Occipital lobe (tissue), 2 donors: ENCODE results near the gene CLSTN2. TPM values are rescaled to one million over a fixed set of nuclear protein-coding genes. Genes with fewer than 3 reads are reported as not detected.

ENCODE experiments used
- DNase-seq: peaks from one replicate; lab custom pipeline; 2025; lab: John Stamatoyannopoulos, UW
- total RNA-seq: library from RNA; depleted of rRNA; stranded (reverse); fragments of >200 nt; gene quantifications from one replicate; pipeline ENCODE4 v1.2.3, GENCODE V29; 2014

The CLSTN2 gene
- total RNA-seq, 1 donor from 2014 or later, result 10.3 TPM

DNA sequence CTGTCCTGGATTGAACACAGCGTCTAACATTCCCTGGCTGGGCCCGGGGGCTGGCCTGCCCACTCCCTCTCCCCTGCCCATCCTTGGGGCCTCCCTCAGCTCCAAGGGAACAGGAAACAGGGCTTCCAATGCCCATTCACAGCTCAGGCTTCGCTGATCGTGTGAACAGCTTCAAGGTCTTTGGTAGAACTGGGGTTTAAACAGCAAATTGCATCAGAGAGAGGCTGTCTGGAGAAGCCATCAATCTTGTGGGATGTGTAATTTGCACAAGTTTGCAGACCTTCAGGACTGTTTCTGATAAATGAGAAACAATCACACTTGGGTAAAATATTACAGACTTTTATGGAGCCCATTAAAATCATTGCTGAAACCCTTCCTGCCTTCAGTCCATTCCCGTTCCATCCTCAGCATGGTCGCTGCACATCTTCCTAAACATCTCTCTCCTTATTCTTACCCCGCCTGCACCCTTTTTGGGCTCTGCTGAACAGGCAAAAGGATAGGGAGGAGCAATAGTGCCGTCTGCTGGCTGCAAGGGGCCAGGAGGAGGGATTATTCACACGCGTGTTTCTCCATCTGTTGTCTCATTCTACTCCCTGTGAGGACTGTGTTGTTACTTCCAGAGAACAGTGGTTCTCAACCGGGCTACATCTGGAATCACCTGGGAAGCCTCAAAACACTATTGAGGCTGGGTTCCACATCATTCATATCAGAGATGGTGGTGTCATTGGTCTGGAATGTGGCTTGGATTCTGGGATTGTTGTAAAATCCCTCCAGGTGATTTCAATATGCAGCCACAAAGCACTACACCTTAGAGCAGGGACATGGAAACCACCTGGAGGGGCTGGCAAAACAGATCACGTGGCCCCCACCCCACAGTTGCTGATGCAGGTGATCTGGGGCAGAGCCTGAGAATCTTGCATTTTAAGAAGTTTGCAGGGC lies 116.3 kb downstream of the CLSTN2 start:
- peak; percentile 14 for DNase-seq

DNA sequence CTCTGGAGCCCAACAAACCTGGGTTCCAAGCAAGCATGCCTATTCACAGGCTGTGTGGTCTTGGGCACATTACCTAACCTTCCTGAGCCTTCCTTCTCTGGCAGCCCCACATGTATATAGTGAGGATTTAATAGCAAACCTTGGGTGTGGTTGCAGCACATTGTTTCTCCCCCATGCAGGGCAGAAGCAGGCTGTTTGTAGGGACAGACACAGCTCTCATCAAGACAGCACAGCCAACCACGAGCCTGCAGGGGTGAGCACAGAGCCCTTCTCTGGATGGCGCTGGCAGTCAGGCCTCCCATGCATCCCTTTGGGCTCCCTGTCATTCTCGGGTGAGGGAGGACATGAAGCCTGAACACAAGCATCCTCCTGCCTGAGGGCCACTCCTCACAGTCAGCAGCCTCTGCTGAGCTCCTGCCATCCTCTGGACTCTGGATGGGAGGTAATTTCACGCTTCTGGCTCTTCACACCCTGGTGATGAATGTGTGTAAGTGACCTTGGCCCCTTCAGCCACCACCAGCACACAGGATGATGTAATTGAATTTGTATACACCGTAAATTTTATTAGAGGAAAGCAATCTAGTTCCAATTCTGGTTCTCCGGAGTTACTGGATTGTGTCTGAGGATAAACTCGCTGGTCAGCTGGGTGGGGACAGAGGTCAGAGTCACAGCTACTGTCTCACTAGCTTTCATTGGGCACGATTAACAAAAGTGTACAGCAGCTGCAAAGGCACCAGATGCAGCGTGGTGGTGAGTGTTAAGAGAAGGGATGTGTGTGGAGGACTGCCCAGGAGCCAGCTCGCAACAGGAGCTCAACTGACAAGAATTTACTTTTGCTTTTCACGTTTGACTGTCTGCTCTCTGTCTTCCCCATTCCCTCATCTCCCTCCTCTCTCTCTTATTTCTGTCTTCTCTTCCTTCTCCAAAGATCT lies 118.1 kb downstream of the CLSTN2 start:
- no peak for DNase-seq

DNA sequence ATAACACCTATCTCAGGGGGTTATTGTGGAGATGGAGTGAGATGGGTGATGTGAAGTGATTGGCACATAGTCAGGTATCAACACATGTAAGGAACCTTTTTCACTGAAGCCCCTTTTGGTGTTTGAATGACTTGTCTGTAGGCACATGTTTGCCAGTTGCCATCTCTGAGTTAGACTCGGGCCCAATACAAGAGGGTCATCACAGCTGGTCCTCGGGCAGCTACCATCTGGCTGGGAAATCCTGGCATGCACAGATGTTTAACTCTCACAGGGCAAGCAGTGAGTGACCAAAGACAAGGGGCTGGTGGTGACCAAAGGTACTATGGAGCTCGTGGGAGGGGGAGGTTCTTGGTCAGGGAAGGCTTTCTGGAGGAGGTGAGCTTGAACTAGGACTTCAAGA lies 118.8 kb downstream of the CLSTN2 start:
- no peak for DNase-seq

DNA sequence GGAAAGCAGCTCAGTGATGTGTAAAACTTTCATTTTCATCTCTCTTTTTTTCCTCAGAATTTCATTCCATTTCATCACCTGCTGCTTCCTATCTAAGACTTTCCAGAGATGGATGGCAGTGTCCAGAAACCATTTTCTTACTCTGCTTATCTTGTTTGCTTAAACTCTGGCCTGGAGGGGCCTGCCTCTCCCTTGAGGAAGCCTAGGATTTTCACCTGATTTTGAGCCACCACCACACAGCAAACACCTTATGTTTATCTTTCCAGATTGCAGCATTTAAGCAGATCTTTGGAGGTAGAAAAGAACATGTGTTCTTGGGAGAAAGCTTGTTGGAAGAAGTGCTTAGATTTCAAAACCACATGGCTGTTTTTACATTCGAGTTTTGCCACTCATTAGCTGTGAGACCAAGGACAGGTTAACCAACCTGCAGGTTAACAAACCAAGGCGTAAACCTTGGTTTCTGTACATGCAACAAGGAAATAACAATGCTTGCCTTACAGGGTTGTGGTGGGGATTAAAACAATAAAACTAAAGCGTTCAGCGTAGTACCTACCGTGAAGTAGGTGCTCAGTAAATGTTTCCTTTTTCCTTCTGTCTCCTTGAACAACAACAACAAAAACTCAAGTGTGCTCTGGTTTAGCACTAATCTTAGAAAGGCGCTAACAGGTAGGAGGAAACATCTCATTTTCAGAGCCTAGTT lies 120.3 kb downstream of the CLSTN2 start:
- DNase-seq, result no peak

DNA sequence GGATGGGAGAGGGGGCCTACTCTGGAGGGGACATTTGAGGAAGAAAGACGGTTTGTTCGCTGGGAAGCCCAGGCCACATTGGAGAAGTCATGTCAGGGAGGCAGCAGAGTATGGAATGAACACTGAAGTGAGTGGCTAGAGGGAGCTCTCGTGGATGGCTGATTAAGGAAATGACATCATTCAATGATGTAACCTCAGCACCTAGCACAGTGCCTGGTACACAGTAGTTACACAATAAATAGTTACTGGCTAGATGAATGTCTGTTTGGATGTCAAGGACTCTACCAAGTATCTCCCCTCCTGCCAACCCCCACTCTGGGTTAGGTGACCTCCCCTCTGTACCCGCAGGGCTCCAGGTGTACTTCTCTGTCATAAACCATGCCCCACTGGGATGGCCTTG lies 121.1 kb downstream of the CLSTN2 start:
- no peak for DNase-seq

DNA sequence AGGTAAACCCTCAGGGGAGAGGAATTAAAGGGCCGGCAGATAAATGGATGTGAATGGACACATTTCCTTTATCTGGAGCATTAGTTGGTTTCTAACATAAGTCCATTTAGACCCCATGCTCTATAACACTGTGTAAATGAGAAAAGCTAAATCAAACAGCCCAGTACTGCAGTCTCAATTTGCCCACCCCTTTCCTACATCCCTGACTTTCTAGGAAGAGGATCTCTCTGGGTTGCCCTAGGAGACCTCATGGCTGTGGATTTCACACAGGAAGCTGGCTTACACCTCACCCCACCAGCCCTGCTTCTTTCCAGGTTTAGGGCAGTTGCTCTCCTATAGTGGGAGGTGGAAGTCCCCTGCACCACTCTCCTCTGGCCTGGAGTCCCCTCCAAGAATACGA lies 126.2 kb downstream of the CLSTN2 start:
- DNase-seq, result no peak

DNA sequence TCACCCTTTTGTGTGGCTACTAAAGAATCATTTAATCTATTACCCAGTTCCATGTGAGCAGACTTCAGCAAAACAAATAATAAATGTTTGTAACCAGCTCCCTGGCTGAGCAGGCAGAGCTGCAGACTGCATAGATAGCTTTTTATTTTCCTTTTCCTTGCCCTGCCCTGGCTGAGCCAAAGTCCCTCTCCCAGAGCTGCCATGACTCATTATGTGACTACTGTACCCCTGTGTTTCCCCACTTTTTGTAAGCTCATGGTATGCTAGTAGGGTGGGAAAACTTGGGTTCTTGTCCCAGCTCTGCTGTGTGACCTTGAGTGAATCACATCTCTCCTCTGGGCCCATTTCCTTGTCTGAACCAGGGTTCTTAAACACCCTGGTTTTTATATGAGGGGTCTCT lies 127.5 kb downstream of the CLSTN2 start:
- DNase-seq, result no peak

DNA sequence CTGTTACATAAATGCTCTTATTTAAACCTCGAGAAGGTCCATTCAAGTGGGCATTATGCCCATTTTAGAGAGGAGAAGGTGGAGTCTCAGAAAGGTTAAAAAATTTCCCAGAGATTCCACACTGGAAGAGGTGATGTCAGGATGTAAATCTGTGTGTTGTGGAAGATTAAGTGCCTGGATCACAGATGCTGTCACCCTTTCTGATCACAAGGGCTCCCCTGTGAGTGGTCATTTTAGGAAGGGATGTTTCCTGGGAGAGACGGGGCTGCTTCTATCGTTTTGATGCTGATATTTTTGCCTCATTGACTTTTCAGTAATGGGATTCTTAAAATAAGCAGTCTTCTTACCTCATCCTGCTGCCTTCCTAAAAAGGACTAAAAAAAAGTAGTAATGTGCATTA lies 132.5 kb downstream of the CLSTN2 start:
- no peak for DNase-seq

DNA sequence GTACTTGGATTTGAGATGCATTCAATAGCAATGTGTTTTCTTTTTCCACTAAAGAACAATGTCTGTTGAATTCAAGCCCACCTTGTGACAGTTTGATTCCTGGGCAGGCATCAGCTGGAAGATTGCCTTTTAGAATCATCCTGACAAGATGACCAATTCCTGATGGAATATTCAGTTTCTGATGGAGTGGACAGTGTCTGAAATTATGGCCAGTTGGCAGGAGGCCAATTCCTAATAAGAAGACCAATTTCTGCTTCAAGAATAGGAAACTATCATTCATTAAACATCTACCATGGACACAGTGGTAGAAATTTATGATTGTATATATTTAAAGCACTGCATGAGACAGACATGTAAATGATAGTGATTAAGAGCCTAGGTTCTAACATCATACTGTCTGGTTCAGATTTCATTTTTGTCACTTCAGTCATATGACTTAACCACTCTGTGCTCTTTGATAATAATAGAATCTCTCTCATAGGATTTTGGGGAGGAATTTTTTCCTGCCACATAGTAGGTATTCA lies 133.6 kb downstream of the CLSTN2 start:
- no peak for DNase-seq

DNA sequence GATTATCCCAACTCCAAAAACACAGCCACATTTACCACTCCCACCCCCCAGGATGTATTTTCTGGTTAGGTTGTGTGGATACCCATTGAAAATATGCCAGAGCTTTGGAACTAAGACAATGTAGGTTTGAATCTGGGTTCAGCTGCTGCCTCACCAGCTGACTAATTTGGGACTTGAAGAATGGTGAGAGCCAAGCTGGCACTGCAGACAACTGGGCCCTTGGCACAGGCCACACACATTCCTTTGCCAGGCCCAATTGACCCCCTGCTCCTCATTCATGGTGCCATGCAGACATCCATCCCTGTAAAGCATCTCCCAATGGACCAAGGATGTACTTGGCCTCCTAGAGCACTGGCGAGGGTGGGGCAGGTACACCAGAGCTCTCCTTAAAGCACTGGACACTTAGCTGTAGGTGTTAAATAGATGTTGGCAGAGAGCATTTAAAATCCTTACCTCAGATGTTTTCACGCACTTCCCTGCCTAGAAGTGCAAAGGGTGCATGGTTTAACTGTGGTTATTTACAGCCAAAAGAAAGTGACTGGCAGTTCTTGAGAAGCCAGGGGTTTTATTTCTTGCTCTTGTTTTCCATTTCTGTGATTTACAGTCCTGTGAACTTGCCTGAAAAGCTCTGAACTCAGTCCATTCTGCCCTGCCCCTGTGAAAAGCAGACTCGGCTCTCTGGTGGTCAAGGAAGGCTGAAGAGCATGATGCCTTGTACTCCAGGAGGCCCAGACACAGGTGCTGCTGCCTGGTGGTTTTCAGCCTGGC lies 138.5 kb downstream of the CLSTN2 start:
- no peak for DNase-seq

DNA sequence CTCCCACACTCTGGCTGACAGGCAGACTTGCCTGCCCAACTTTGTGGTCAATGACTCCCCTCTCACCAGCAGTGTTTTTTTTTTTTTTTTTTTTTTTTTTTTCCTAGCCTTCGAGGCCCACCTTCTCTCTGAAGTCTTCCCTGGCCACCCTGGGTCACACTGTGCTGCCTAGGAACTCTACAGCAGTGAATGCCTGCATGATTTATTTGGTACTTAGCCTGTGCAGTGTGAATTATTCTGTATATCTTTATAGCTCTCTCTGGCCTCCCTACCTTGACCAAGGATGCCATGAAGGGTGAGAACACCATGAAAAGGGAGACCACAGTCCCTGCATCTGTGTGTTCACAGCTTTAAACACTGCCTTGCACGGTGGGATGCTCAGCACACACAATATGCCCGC lies 141.6 kb downstream of the CLSTN2 start:
- no peak for DNase-seq

DNA sequence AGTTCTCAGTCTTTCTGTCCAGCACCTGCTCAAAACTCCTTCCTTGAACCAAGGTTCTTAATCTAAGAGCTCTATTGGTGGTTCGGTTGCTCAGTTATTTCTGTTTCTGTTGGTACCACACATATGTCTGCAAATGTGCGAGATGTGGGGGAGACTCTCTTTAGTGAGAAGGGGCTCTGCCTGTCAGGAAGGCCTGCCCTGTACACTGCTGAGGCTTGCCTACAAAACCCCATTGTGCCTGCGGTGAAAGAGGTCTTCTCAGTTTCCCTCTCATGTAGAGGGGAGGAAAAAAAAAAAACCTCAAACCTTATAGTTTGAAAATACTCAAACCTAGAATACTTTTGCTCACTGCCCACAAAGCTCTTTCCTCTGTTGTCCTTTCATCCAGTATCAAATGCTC lies 142.4 kb downstream of the CLSTN2 start:
- no peak for DNase-seq

DNA sequence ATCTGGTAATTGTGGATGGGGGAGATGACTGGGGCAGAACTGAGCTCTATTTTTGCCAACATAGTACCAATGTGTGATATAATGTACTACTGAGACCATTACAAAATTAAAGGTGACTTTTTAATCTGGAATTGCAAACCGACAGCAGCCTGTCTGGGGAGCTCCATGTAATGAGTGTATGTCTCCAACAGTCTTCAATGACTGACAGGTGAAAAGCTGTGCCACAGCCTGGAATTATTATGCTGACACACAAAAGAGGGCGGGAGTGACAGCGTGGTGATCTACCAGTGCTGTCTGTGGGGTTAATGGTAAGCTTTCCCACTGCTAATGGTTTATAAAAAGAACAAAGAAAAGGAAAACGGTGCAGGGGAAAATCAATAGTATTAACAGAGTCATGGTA lies 143.4 kb downstream of the CLSTN2 start:
- no peak for DNase-seq

DNA sequence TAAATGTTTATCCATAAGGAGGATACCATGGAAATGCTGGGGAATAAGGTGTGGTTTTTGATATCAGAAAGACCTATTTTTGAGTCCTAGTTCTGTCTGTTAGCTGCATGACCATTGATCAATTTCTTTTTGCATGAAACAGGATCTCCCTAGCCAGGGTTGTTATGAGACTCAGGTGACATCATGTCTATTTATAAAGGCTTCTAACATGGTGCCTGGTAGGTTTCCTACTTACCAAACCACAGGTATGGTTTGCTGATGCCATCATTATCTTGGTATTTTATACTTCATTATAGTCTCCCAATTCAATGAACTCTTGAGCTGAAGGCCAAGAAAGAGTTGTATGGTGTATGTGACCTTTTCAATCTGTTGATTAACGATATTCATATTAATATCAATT lies 144.0 kb downstream of the CLSTN2 start:
- no peak for DNase-seq

DNA sequence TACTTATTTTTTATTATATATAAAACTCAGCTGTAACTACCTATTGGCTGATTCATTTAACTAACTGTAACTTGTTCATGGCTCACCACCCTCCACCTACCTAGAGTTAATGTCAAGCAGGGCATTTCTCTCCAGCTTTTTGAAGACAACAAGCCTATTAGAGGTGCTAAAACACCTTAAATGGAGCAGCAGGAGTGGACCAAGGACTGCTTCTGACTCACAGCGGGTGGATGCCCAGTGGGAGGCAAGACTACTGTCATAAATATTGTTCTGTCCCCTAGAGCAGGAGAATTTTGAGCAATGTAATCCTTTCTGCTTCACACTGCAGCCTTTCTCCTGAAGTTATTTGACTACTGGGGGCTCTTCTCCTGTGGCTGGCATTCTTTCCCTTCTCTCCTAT lies 146.9 kb downstream of the CLSTN2 start:
- no peak for DNase-seq

DNA sequence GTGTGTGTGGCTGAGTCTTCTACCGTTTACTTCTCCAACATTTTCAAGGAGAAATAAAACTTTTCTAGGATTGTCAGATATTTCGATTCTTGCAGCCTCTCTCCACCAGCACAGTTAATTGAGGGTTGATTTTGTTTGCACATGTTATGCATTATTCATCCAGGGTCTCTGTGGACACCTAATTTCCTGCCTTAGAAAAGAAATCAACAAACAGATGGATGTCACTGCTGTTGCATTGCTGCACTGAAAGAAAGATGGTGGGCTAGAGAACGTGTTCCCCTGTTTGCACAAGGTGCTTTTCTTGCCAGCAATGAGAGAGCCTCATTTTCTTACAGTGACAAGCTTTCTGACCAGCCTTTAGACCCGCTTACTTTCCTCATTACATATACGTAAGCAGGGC lies 150.0 kb downstream of the CLSTN2 start:
- no peak for DNase-seq

DNA sequence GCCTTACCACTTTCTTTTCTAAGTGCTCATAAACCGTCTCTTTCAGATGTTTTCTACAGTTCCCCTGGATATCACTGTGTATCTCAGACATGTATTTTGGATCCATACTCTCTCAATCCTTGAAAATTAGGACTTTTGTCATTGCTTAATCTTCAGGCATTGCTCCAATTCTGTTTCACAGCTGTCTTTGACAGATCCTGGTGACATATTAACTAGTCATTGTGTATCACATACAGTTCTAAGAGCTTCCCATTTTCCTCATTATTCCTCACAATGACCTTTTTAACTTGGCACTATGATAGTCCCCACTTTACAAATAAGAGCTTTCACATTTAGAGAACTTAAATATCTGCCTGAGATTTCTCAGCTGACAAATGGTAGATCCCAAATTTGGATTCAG lies 151.7 kb downstream of the CLSTN2 start:
- no peak for DNase-seq

DNA sequence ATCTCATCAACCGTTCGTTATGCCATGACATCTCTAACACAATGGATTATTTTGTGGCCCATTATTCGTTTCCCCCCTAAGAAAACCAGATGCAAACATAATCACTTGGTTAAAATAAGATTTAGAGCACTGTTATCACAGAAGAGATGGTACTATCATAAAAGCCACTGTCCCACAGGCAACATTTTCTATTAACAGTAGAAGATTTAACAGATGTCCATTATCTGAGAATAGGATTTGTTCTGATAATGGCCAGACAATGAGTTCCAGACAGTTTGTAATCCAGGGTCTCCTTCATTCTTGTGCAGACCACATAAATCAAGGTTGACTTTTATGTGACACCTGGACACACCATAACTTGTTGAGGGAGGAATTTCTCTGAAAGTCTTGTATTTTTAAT lies 153.1 kb downstream of the CLSTN2 start:
- DNase-seq, result no peak

DNA sequence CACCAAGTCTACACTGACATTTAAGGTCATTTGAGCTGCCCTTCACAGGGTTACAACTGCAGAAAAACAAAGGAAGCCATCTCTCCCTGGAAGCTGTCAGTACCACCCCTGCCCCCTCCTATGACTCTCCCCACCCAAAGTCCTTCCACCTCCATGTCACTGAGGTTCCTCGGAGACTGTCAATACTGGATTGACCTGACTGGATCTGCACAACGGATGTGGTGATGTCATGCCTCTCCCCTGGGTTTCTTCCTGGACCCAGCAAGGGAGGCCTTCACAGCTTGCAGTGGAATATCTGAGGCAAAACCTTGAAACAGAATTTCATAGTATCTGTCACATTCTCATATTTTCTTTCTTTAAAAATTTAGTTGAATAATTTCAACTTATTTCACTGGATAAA lies 153.5 kb downstream of the CLSTN2 start:
- no peak for DNase-seq

DNA sequence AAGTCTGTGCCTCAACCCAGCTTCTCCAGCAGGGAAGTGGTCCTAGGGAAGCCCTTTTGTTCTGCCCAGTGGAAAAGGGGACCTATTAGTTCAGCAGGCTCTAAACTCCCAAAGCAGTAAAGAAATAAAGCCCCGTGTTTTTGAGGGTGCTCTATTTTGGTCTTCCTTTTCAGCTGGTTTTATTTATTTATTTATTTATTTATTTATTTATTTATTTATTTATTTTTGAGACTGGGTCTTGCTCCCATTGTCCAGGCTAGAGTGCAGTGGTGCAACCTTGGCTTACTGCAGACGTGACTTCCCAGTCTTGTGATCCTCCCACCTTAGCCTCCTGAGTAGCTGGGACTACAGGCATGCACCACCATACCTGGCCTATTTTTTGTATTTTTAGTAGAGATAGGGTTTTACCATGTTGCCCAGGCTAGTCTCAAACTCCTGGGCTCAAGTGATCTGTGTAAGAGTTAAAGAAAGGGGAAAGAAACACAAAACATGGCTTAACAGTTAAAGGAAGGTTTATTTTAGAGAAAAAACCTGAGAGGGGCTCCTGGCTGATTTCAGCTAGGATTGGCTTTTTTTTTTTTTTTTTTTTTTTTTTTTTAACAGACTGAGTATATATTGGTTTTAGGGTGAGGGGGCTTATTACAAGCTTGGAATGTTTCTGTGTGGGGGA lies 154.6 kb downstream of the CLSTN2 start:
- DNase-seq, result no peak
